ACHN (cell line): Measurements from ENCODE around the gene MRPL49.
"Not testable (repeated sequence)": the region's sequence is repeated elsewhere in the genome, so short reads cannot be mapped to it uniquely, and the experiment has no call there.

Experiments
- DNase-seq: peaks from one replicate; pipeline ENCODE4 v3.0.0-alpha.2; 2015
- in situ Hi-C: cut with HindIII; loops from 2 replicates; pipeline ENCODE4 v1.10.0; 2017; ENCODE audit warnings: low sequenced_read_pairs, low pct_ligation_motif_present, low pct_unique_long_range_greater_than_20kb

The MRPL49 gene

GRCh38 chr11:65150509-65151299 is 28.6 kb downstream of the MRPL49 start:
- in situ Hi-C loops = no loop called here
- DNase-seq = peak; percentile 78

GRCh38 chr11:65151331-65151899 is 29.3 kb downstream of the MRPL49 start:
- in situ Hi-C loops = no loop called here

GRCh38 chr11:65152122-65152521 is 30.0 kb downstream of the MRPL49 start:
- DNase-seq = no peak
- in situ Hi-C loops = no loop called here

More at GRCh38 chr11:65151331-65151899, 29.3 kb downstream of the MRPL49 start:
- DNase-seq = no peak

GRCh38 chr11:65156256-65156655 is 34.1 kb downstream of the MRPL49 start:
- DNase-seq = no peak
- in situ Hi-C loops = no loop called here

GRCh38 chr11:65156926-65157325 is 34.8 kb downstream of the MRPL49 start:
- in situ Hi-C loops = no loop called here
- DNase-seq = no peak

GRCh38 chr11:65157336-65157735 is 35.2 kb downstream of the MRPL49 start:
- in situ Hi-C loops = no loop called here

GRCh38 chr11:65159012-65159411 is 36.9 kb downstream of the MRPL49 start:
- DNase-seq = no peak
- in situ Hi-C loops = no loop called here

More at GRCh38 chr11:65157336-65157735, 35.2 kb downstream of the MRPL49 start:
- DNase-seq = no peak

GRCh38 chr11:65160643-65161042 is 38.5 kb downstream of the MRPL49 start:
- in situ Hi-C loops = no loop called here
- no peak for DNase-seq

- in situ Hi-C loops = no loop called here
- DNase-seq = no peak
These were observed 41.6 kb downstream of the MRPL49 start for GRCh38 chr11:65163684-65164083.

- no peak for DNase-seq
- in situ Hi-C loops = no loop called here
These were observed 43.5 kb downstream of the MRPL49 start for GRCh38 chr11:65165410-65166317.

- in situ Hi-C loops = no loop called here
- DNase-seq = no peak
These were observed 44.8 kb downstream of the MRPL49 start for GRCh38 chr11:65166893-65167292.

- DNase-seq = no peak
- in situ Hi-C loops = no loop called here
These were observed 45.5 kb downstream of the MRPL49 start for GRCh38 chr11:65167656-65168055.

GRCh38 chr11:65169164-65169641 is 47.1 kb downstream of the MRPL49 start:
- DNase-seq = no peak
- in situ Hi-C loops = no loop called here

- in situ Hi-C loops = no loop called here
- DNase-seq = no peak
These were observed 48.0 kb downstream of the MRPL49 start, which contains the start of gene SPDYC for GRCh38 chr11:65170058-65170534. Gene SPDYC (plus strand): TSS chr11:65170233. CDS start chr11:65171358, 1,125 bp downstream.

- no peak for DNase-seq
- in situ Hi-C loops = no loop called here
These were observed 50.5 kb downstream of the MRPL49 start for GRCh38 chr11:65172600-65172999.

- DNase-seq, in situ Hi-C loops: not testable (repeated sequence)
These were observed 52.5 kb downstream of the MRPL49 start for GRCh38 chr11:65174571-65175010.
